HS-27A (cell line): ENCODE measurements around the gene TCEANC2.
"Not testable (repeated sequence)": the region's sequence is repeated elsewhere in the genome, so short reads cannot be mapped to it uniquely, and the experiment has no call there.

ENCODE experiments used
- DNase-seq: peaks from one replicate; pipeline ENCODE4 v3.0.0-alpha.2; 2012; ENCODE audit warnings: low read depth, missing footprints

TCEANC2 gene

DNA sequence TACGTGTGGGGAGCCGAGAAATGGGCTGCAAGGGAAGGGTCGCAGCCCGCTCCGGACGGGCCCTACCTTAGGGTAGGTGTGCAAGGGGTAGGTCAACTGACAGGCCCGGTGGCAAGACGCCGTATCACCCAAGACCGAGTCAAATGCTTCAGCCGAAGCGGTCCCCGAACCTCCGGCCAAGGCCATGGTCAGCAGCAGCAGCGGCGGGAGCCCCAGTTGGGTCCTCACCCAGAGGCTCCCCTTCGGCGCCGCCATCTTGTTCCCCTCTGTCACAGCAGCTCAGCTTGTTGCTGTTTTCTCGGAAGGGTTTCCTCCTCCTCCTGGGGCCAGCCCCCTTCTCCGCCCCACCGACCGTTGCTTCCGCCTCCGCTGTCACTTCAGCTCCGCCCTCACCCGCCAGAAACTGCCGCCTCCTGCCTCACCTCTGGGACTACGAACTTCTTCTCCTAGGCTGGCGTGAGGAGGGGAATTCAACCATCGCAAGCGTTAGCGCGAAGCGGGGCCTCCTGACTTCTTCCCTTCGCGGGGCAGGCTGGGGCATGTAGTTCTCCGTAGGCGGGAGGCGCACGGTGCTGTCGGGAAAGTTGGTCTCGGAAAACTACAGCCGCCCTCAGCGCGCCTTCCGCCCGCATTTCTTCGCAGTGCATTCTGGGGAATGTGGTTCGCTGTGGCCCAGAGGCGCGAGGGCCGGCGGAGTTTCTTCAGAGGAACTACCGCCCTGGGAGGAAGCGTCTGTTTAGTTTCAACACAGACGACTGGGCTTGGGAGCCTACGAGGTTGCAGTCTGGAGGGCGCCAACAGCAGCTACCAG, at the start of gene TCEANC2, which contains the start of gene TMEM59:
Gene TCEANC2 (plus strand): TSS at position 675 of the 811 bp plus-strand sequence. CDS start 815 bp downstream, outside the sequence.
Gene TMEM59 (minus strand): TSS at position 271 of the 811 bp plus-strand sequence. CDS start 16 bp downstream, at position 255.
- DNase-seq = peak; percentile 98

- not testable (repeated sequence) for DNase-seq
Observed at GRCh38 chr1:54003750-54004480, 49.5 kb upstream of the TCEANC2 start.

DNA sequence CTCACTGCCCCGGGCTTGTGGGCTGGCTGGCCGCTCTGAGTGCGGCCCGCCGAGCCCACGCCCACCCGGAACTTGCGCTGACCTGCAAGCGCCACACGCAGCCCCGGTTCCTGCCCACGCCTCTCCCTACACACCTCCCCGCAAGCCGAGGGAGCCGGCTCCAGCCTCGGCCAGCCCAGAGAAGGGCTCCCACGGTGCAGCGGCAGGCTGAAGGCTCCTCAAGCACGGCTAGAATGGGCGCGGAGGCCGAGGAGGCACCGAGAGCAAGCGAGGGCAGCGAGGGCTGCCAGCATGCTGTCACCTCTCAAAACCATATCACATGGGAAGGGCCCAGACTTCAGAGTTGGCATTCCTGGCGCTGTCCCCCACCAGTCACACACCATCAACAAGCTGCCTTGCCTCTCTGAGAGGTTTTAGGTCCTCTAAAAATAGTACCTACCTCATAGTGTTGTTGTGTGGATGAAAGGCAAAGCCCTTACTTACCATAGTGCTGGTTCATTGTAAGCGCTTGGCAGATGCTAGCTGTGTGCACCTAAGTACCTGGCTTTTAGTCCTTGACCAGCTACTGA, 48.8 kb upstream of the TCEANC2 start:
- no peak for DNase-seq

DNA sequence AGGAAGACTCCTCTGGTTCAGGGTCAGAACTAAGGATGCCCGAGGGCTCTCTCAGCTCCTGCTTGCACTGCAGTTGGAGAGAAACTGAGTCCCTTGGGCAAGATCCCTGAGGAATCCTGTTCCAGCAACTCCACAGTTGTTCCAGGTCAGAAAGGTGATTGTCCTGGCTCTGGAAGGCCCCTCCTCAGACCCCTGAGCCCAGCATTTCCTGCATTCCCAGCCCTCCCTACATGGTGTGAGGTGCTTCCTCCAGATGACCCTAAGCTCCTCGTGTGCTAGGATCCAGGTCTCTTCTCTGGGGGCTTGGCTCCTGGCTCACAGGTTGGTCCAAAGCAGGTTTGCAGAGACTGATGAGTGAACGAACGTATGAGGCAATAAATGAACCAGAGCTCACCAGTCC, 46.9 kb upstream of the TCEANC2 start:
- no peak for DNase-seq

DNA sequence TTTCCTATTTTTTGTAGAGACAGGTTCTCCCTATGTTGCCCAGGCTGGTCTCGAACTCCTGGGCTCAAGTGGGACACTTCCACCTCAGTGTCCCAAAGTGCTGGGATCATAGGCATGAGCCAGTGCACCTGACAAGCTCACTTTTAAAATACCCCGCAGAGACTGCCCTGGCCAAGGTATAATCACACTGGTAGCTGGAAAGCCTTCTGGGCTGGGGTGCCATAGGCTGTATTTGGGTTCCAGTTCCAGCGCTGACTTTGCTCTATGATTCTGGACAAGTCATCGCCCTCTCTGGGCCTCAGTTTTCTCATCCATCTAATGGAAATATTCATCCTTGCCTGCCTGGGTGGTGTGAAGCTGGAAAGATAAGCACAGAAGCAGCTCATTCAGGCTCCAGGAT, 45.8 kb upstream of the TCEANC2 start:
- no peak for DNase-seq

DNA sequence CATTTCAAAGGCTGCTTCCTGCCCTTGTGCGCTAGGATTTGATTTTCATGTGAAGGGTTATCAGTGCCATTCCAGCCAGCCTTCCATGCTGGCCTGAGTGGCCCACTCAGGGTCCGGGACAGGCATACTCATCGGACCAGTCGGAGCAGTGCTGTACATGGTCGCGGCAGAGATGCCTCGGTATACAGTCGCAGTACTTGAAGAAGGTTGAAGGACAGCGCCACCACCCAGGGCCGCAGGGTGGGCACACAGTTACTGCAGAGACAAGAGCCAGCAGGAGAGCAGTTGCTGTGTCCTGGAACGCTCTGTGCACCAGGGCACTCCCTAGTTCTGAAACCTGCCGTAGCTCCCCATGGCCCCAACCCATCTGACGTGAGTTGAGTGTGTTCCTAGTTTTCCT, 44.5 kb upstream of the TCEANC2 start:
- no peak for DNase-seq

DNA sequence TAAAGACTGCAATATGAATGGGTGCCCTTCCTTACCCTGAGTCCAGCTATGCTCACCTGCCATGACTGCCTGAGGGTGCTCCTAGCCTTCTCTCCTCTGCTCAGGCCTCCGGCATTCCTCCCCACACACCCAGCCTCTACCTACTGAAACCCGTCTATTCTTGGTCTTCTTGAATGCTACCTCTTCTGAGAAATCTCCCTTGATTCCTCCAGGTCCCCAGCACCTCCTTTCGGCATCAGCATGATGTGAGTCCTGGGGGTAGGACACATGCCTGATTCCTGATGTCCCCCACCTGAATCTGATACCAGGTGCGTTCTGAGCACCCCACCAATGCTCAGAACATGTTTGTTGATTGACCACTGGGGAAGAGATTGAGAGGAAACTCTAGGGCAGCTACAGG, 44.0 kb upstream of the TCEANC2 start:
- DNase-seq = no peak

GRCh38 chr1:54010415-54011117, 42.8 kb upstream of the TCEANC2 start:
- DNase-seq = no peak

DNA sequence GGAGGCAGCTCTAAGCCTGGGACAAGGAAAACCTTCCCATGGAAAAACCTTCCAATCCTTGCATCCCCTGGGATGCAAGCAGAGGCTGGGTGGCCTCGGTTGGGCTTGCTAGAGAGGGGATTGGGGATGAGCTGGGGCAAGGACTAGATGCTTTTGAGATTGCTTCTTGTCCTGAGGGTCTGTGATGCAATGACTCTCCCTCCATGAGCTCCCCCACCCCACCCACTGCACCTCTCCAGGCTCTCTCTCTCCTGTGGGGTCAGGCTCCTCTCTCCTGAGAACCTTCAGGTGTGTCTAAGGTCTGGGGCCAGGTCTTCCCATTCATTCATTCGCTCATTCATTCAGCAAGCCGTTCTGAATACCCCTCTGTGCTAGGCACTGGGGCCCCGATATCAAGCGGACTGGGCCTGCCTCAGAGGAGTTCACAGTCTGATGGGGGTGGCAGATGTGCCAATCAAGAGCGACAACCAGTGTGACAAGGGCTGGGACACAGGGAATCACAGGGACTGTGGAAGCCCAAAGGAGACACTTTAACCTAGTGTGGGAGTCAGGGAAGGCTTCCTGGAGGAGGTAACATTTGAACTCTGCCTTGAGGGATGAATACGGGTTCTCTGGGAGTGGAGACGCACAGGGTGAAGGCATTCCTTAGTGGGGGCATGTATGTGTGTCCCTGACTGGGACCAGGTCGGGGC, 41.9 kb upstream of the TCEANC2 start:
- DNase-seq = no peak

- no peak for DNase-seq
Observed at GRCh38 chr1:54012008-54012325, 41.4 kb upstream of the TCEANC2 start.

- no peak for DNase-seq
Observed at GRCh38 chr1:54012863-54013262, 40.5 kb upstream of the TCEANC2 start.

DNA sequence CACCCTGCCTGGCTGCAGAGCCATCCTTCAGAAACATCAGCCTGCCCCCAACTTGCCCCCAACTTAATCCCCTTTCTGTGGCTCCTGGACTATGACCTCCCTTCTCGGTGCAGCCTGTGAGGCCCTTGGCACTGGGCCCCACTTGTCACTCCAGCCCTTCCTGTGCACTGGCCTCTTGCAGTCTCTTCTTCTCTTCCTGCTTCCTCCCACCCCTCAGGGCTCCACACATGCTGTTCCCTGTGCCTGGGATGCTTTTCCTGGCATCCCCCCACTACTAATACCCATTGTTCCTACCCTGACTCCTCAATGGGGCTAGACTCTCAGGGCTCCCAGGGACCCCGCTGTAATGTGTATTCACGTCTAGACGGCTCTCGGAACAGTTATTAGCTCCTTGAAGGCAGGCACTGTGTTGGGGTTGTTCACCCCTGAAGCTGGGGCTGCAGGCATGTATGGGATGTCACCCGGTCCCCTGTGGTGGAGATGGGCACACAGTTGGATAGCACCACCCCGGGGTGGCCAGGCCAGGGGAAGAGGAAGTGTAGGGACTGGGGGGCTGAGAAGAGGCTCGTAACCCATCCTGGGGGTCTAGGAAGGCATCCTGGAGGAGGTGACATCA, 39.9 kb upstream of the TCEANC2 start:
- DNase-seq = no peak

DNA sequence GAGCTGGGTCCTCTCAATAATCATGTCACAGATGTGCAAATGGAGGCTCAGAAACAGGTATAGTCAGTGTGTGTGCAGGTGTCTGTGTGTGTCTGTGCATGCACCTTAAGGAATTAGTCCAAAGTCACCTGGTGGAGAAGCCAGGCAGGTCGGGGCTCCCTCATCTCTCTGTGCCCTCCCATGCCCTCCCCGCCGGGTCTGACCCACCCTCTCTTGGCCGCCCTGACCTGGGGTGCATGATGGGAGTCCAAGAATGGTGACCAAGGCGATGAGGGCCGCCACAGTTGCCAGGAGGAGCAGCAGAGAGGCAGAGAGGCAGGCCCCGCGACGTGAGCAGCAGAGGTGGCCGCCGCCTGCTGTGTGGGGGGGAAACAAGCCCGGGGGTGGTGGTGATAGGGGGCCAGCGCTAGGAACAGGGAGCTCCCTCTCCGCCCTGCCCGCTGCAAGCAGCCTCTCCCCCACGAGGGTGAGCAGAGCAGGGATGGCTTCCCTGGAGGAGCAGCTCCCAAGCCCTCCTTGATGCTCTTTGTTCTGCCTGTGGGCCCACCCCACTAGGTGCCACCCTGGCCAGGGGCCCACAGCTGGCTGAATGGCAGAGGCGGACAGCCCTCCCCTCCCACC, 39.3 kb upstream of the TCEANC2 start:
- DNase-seq = no peak

DNA sequence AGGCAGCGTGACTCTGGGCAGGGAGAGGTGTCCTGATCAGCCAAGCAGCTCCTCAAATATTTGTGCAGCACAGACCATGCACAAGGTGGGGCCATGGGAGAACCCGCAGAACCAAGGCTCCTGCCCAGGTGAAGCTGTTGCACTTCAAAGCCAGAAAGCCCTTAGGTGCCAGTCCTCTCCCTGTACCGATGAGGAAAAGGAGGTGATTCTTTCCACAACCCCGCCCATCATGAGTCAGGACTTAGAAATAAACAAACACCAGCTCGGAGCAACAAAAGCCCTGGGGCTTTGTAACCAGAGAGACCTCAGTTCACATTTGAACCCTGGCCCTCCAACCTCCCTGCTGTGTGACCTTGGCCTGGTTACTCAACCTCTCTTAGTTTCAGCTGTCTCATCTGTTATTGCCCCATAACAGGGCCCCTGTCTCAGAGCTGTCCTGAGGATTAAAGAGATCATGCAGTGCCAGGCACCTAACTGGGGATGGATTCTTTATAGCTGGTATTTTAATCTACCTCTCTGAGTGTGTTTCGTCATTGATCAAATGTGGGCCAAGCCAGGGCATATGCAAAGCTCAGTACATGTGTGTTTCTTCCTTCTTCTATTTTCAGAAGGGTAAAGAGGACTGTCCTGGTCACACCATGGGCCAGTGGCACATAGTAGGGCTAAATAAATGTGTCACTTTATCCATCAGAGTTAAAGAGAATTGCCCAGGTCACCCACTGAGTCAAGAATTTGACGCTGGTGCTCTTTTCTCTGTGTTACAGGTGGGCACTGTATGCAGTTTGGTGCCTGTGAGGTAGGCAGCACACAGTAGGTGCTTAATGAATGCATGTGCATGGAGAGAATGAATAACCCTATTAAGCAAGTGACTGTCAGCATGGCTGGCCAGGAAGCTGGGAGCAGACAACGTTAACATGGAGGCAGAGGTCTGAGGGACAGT, 36.8 kb upstream of the TCEANC2 start:
- no peak for DNase-seq

- DNase-seq = no peak
Observed at GRCh38 chr1:54017979-54018378, 35.4 kb upstream of the TCEANC2 start, which contains the start of gene LDLRAD1. Gene LDLRAD1 (minus strand): TSS chr1:54018186. CDS start chr1:54018112, 74 bp downstream.

DNA sequence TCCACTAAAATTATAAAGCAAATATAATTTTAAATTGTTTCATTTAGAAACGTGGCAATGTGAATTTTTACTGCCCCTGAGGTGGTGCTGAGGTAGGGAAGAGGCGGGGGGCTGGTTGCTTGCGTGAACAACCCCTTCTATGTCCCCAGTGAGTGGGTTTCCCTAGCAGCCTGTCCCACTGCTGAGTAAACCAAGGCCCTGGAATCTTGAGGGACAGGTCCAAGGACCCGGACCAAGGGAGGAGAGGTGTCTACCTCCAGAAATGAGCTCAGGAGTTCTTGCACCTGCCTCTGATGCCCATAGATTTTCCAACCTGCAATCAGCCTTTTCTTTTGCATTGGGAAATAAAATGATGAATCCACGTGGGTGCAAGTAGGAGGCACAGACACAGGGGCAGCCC, 34.8 kb upstream of the TCEANC2 start:
- DNase-seq = no peak

DNA sequence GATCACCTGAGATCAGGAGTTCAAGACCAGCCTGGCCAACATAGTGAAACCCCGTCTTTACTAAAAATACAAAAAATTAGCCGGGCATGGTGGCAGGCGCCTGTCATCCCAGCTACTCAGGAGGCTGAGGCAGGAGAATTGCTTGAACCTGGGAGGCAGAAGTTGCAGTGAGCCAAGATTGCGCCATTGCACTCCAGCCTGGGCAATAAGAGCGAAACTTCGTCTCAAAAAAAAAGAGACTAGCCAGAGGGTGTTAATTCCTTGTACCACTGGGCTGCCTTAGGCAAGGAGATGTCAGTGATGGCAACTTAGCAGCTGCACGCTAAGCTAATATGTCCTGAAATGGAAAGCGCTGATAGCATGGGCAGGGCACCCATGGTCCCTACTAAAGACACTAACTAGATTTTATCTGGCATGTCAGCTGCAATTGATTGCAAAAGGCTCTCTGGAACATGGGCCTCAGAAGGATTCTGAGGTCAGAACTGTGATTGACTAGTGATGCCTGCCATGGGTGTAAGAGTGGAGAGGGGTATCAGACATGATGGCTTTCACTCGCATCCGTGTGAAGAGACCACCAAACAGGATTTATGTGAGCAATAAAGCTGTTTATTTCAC, 33.7 kb upstream of the TCEANC2 start:
- not testable (repeated sequence) for DNase-seq

DNA sequence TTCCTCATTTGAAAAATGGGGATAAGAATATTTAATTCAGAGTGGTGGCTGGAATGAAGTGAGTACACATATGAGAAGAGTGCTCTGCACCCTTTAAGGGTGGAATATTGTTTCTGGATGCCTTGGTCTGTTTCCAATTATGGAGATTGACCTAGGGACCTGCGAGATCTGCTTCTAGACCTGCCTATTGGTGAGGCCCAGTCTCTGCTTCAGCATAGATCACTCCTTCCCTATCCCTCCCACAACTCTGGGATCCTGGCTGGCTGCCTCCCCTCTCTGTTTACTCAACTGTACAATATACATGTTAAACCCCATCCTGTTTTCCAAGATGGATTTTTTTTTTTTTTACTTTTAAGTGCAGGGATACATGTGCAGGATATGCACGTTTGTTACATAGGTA, 29.1 kb upstream of the TCEANC2 start:
- DNase-seq = no peak

DNA sequence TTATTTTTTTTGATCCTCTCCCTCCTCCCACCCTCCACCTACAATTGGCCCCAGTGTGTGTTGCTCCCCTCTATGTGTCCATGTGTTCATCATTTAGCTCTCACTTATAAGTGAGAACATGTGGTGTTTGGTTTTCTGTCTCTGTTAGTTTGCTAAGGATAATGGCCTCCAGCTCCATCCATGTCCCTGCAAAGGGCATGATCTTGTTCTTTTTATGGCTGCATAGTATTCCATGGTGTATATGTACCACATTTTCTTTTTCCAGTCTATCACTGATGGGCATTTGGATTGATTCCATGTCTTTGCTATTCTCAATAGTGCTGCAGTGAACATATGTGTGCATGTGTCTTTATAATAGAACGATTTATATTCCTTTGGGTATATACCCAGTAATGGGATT, 28.6 kb upstream of the TCEANC2 start:
- DNase-seq = not testable (repeated sequence)
